Activated CD8-positive, alpha-beta memory T cell treated with anti-CD3 and anti-CD28 coated beads, Interleukin-2, amount 50 U/mL, for 48 hours (primary cell): Measurements from ENCODE around the gene ELOVL4.

ENCODE experiments used
- DNase-seq: peaks from one replicate; pipeline ENCODE4 v3.0.0-alpha.2; 2020

The ELOVL4 gene

GRCh38 chr6:79947191-79948186, at the start of gene ELOVL4:
TSS of gene ELOVL4 (minus strand) at chr6:79947553. CDS start at chr6:79947279, 274 bp downstream.
- DNase-seq, result peak; percentile 81

GRCh38 chr6:79993911-79994309, 46.6 kb upstream of the ELOVL4 start:
- DNase-seq, result no peak

GRCh38 chr6:79993012-79993910, 45.9 kb upstream of the ELOVL4 start:
- DNase-seq, result no peak

GRCh38 chr6:79989641-79990040, 42.3 kb upstream of the ELOVL4 start:
- no peak for DNase-seq

GRCh38 chr6:79985128-79985527, 37.8 kb upstream of the ELOVL4 start:
- DNase-seq, result no peak

GRCh38 chr6:79984261-79984660, 36.9 kb upstream of the ELOVL4 start:
- DNase-seq, result no peak

- DNase-seq, result no peak
These were observed 34.3 kb upstream of the ELOVL4 start for GRCh38 chr6:79981652-79982051.

GRCh38 chr6:79971193-79971592, 23.8 kb upstream of the ELOVL4 start:
- no peak for DNase-seq

- no peak for DNase-seq
These were observed 22.4 kb upstream of the ELOVL4 start for GRCh38 chr6:79969784-79970183.

GRCh38 chr6:79967178-79967577, 19.8 kb upstream of the ELOVL4 start:
- DNase-seq, result no peak

GRCh38 chr6:79964607-79965081, 17.3 kb upstream of the ELOVL4 start:
- no peak for DNase-seq

GRCh38 chr6:79954849-79955248, 7.5 kb upstream of the ELOVL4 start:
- DNase-seq, result no peak

- DNase-seq, result no peak
These were observed 1.9 kb upstream of the ELOVL4 start for GRCh38 chr6:79949233-79949632.

GRCh38 chr6:79946272-79947190, 822 bp downstream of the ELOVL4 start:
- DNase-seq, result peak; percentile 55

- DNase-seq, result no peak
These were observed 4.2 kb downstream of the ELOVL4 start for GRCh38 chr6:79943133-79943532.

- DNase-seq, result no peak
These were observed 5.7 kb downstream of the ELOVL4 start for GRCh38 chr6:79941489-79942151.

- no peak for DNase-seq
These were observed 18.8 kb downstream of the ELOVL4 start for GRCh38 chr6:79928478-79928998.

GRCh38 chr6:79927758-79928157, 19.6 kb downstream of the ELOVL4 start:
- DNase-seq, result no peak

GRCh38 chr6:79923270-79923669, 24.1 kb downstream of the ELOVL4 start:
- no peak for DNase-seq

- DNase-seq, result no peak
These were observed 25.3 kb downstream of the ELOVL4 start for GRCh38 chr6:79922018-79922417.

- no peak for DNase-seq
These were observed 34.0 kb downstream of the ELOVL4 start for GRCh38 chr6:79913369-79913768.
